K562 (cell line): ENCODE measurements around the gene TEX51.

Experiments used
- CEBPB ChIP-seq: fragments of 450-650 bp; IDR thresholded peaks from 2 replicates; pipeline ENCODE4 v1.6.1; 2016; ENCODE audit warnings: missing genetic modification characterization, missing compliant biosample characterization
- CGGBP1 ChIP-seq: fragments of 250-450 bp; sonication (Bioruptor Pico); IDR thresholded peaks from 2 replicates; pipeline ENCODE4 v1.9.0; 2021; ENCODE audit warnings: mild to moderate bottlenecking
- CTCF ChIP-seq, 3 experiments: IDR thresholded peaks in 2 of 3; conservative IDR thresholded peaks in 1 of 3; 2 replicates each; pipeline ENCODE4 v1.5.1; 2011 to 2012; ENCODE audit warnings: low read length in 3 of 3, mild to moderate bottlenecking in 3 of 3, control low read depth in 2 of 3, improper control_type of control experiment in 1 of 3, inconsistent platforms in 1 of 3, low read depth in 1 of 3, mixed read lengths in 1 of 3, moderate library complexity in 1 of 3; ENCODE audit not compliant: insufficient read depth in 2 of 3
- HNRNPH1 ChIP-seq: fragments of 200-400 bp; formaldehyde crosslinking; optimal IDR thresholded peaks from 2 replicates; pipeline ENCODE3; 2017; ENCODE audit warnings: low read depth, mild to moderate bottlenecking, low read length, moderate library complexity
- KDM1A ChIP-seq, 2 experiments: fragments of 450-650 bp; IDR thresholded peaks; 2 replicates each; pipeline ENCODE4 v1.6.1; 2016; ENCODE audit warnings: mild to moderate bottlenecking in 2 of 2
- MXI1 ChIP-seq: IDR thresholded peaks from 2 replicates; pipeline ENCODE4 v1.6.1; 2011; ENCODE audit warnings: low read depth, mild to moderate bottlenecking, improper control_type of control experiment, low read length
- NRF1 ChIP-seq, 2 experiments: fragments of 450-650 bp; IDR thresholded peaks in 1 of 2; conservative IDR thresholded peaks in 1 of 2; 2 replicates each; pipeline ENCODE4 v1.6.1; 2014; ENCODE audit warnings: mild to moderate bottlenecking in 2 of 2
- SOX6 ChIP-seq: fragments of 450-650 bp; IDR thresholded peaks from 2 replicates; pipeline ENCODE4 v1.6.1; 2014; ENCODE audit warnings: mild to moderate bottlenecking
- ZKSCAN1 ChIP-seq: fragments of 150-350 bp; IDR thresholded peaks from 2 replicates; pipeline ENCODE4 v1.6.1; 2016; ENCODE audit warnings: low read depth, low read length
- ZNF175 ChIP-seq: fragments of 200-800 bp; sonication (Bioruptor generic); IDR thresholded peaks from 2 replicates; pipeline ENCODE4 v1.6.1; 2016; ENCODE audit warnings: low read depth, mild to moderate bottlenecking, missing genetic modification characterization, missing compliant biosample characterization

GRCh38 chr2:126858436-126858835, 40.3 kb upstream of the TEX51 start:
- no peak for TF ChIP-seq CTCF (IDR thresholded peaks at IDR 0.05 in 2 of 3, conservative IDR thresholded peaks at IDR 0.05 in 1 of 3; ENCODE audit: insufficient read depth in 2 of 3, low read depth in 1 of 3, low read length in 3 of 3)
- no peak for TF ChIP-seq CGGBP1 (CRISPR knock-in tag)
- no peak for TF ChIP-seq HNRNPH1
- TF ChIP-seq NRF1 (conservative IDR thresholded peaks at IDR 0.05 in 1 of 2, IDR thresholded peaks at IDR 0.05 in 1 of 2) = no peak
- no peak for TF ChIP-seq ZKSCAN1
- no peak for TF ChIP-seq MXI1
- no peak for TF ChIP-seq SOX6
- no peak for TF ChIP-seq CEBPB (tag)
- no peak for TF ChIP-seq ZNF175
- TF ChIP-seq KDM1A (IDR thresholded peaks at IDR 0.05) = no peak
